Thoracic aorta (tissue), 2 donors: ENCODE measurements around the gene PLXNA2. TPM values are rescaled to one million over a fixed set of nuclear protein-coding genes. Genes with fewer than 3 reads are reported as not detected.

Experiments
- ATAC-seq: fragments of 150-250 bp; one replicate; pipeline ENCODE4 v1.8.0; 2017; ENCODE audit warnings: low read depth; ENCODE audit not compliant: insufficient number of reproducible peaks, low FRiP score
- DNase-seq: peaks from one replicate; pipeline ENCODE4 v3.0.0-alpha.2; 2020; ENCODE audit warnings: low spot score
- H3K27ac ChIP-seq, 2 donors: fragments of 200-600 bp; sonication (generic); 1 replicate in 1 of 2; 2 replicates in 1 of 2; pipeline ENCODE4 v1.5.1; 2016; ENCODE audit warnings: mild to moderate bottlenecking in 2 of 2, moderate library complexity in 2 of 2
- H3K27me3 ChIP-seq: fragments of 200-600 bp; sonication (generic); replicated peaks from 2 replicates; pipeline ENCODE4 v1.6.0; 2016; ENCODE audit warnings: mild to moderate bottlenecking; ENCODE audit not compliant: insufficient read depth
- H3K36me3 ChIP-seq: fragments of 200-600 bp; sonication (generic); one replicate; pipeline ENCODE4 v1.5.1; 2016
- H3K4me1 ChIP-seq, 2 donors: fragments of 200-600 bp; sonication (generic); 1 replicate in 1 of 2; 2 replicates in 1 of 2; pipeline versions ENCODE4 v1.5.1 to v1.6.0; 2016; ENCODE audit warnings: low read depth in 2 of 2, mild to moderate bottlenecking in 1 of 2; ENCODE audit not compliant: control insufficient read depth in 1 of 2
- H3K4me3 ChIP-seq: fragments of 200-600 bp; sonication (generic); 2 replicates; pipeline ENCODE4 v1.5.1; 2016; ENCODE audit warnings: mild to moderate bottlenecking
- H3K9me3 ChIP-seq: fragments of 200-600 bp; sonication (generic); 2 replicates; pipeline ENCODE4 v1.5.1; 2016
- total RNA-seq, 2 donors: library from RNA; depleted of rRNA; stranded (reverse); fragments of >200 nt; gene quantifications; one replicate each; pipeline versions ENCODE4 v1.1.0 to v1.2.3, GENCODE V29; 2016
- TF ChIP-seq, protein P1 (sequence below): fragments of 200-600 bp; sonication (generic); IDR thresholded peaks from one replicate; pipeline ENCODE4 v1.5.1; 2019; ENCODE audit warnings: antibody characterized with exemption

The PLXNA2 gene
- total RNA-seq, 2 donors from 2014 or later: 30.2 to 62.2 TPM

DNA sequence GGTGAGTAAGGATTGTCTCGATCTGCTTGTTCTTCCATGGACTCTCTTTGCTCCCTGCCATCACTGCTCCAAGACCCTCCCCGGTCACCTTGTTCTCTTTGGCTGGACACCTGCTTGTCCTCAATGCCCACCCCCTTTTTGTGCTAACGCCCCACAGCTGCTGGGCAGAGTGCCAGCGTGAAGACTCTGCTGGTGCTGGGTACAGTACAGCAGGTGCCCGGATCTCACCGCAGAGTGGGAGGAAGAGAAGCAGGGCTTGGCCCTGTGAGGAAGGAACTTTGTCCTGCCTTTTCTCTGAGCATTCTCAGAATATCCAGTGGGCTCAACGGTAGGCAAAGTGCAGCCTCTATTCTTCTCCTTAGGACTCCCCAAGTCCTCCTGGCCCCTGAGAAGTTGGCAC, 90.1 kb downstream of the PLXNA2 start:
- Histone ChIP-seq H3K9me3 (no peaks in the 10 kb centered on the region), H3K27ac (no peak overlapping the region), H3K27me3 (no peaks in the 10 kb centered on the region), H3K4me3 (no peak overlapping the region), H3K4me1 (peaks cover 4 to 41% of the 10 kb centered on the region in 2 donors), H3K36me3 (no peaks in the 10 kb centered on the region)
- no peak for DNase-seq
- no peak for ATAC-seq
- TF ChIP-seq, protein P1, sequence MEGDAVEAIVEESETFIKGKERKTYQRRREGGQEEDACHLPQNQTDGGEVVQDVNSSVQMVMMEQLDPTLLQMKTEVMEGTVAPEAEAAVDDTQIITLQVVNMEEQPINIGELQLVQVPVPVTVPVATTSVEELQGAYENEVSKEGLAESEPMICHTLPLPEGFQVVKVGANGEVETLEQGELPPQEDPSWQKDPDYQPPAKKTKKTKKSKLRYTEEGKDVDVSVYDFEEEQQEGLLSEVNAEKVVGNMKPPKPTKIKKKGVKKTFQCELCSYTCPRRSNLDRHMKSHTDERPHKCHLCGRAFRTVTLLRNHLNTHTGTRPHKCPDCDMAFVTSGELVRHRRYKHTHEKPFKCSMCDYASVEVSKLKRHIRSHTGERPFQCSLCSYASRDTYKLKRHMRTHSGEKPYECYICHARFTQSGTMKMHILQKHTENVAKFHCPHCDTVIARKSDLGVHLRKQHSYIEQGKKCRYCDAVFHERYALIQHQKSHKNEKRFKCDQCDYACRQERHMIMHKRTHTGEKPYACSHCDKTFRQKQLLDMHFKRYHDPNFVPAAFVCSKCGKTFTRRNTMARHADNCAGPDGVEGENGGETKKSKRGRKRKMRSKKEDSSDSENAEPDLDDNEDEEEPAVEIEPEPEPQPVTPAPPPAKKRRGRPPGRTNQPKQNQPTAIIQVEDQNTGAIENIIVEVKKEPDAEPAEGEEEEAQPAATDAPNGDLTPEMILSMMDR: no peak

DNA sequence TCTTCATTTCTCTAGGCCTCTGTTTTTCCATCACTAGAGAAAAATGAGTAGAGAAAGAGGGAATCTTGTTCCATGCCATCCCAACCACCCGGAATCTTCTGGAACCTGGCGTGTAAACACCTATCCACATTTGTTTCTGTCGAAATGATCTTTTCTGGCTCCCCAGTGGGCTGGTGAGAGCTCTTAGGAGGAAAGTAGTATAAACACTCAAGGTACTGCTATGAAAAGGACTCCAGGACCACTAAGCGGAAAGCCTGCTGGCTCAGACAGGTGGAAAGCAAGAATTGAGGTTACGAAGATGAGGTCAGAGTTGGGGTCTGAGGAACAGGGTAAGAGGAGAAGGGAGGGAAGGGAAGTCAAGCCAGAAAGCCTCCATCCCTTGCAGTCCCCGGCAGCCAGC, 90.8 kb downstream of the PLXNA2 start:
- Histone ChIP-seq H3K9me3 (no peaks in the 10 kb centered on the region), H3K4me3 (no peak overlapping the region), H3K36me3 (no peaks in the 10 kb centered on the region), H3K4me1 (peaks cover 2 to 35% of the 10 kb centered on the region in 2 donors), H3K27me3 (no peaks in the 10 kb centered on the region), H3K27ac (no peak overlapping the region)
- DNase-seq (no peak), ATAC-seq (no peak)
- TF ChIP-seq, protein P1: no peak

DNA sequence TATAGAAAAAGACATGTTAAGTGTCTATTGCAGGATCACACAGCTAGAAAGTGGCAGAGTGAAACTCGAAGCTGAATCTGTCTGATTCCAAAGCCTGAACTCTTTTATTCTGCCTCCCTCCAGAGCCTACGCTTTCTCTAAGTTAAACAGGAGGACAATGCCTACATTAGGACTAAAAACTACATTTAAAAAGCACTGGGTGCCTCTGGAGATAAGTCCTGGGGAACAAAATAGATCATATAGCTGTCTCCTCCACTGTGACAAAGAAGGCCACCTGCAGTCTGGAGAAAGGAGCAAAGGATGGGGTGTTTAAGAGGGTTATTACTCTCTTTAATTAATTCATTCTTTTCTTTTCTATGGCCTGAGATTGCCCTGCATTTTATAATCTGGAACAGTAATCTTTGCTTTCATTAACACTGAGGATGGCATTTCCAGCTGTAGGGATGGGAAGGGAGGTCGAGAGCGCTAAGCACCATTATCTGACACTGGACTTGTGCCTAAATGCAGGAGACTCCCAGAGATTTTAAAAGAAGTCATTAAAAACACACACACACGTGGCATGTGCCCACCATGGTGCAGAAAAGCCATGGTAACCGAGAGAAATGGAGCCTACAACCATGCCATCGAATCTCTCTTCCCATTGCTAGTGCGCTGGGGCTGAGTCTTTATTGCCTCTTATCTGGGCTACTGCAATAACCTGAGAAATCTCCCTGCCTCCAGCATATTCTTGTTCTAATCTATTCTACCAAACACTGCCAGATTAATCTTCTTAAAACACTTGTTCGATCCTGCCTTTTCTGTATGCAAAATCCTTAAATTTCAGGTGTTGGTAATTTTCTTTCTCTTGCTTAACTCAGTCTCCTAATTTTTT, 92.2 kb downstream of the PLXNA2 start:
- TF ChIP-seq, protein P1: no peak
- no peak for DNase-seq
- Histone ChIP-seq H3K27me3 (no peaks in the 10 kb centered on the region), H3K4me1 (peaks cover 2 to 25% of the 10 kb centered on the region in 2 donors), H3K9me3 (no peaks in the 10 kb centered on the region), H3K36me3 (no peaks in the 10 kb centered on the region), H3K27ac (no peak overlapping the region), H3K4me3 (no peak overlapping the region)
- no peak for ATAC-seq

DNA sequence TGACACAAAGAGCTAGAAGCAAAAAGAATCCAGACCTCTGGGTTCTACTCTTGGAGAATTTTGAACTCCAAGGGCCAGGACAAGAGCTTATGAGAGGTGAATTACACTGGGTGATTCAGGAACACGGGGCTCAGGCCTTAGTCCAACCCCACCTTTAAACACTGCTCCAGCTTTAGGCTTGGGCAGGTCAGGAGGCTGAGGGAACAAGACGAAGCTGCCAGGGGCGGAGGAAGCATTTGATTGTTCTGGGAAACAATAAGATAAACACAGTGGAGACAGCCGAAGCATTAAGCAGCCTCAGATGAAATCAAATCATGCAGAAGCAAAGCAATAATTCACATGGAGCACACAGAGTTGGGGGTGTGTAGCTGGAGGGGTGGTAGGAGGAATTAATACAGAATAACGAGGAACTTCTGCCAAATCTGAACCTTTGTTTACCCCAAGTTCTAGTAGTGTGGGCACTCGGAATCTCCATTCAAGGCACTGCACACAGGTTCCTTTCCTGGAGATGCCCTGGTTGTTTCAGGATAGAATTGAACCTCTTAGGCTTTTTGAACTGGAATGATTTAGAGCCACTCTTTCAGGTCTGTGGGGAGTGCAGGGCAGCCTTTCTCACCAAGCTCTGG, 93.2 kb downstream of the PLXNA2 start:
- no peak for ATAC-seq
- Histone ChIP-seq H3K9me3 (no peaks in the 10 kb centered on the region), H3K27ac (no peak overlapping the region), H3K4me1 (peaks cover 2 to 25% of the 10 kb centered on the region in 2 donors), H3K4me3 (no peak overlapping the region), H3K27me3 (no peaks in the 10 kb centered on the region), H3K36me3 (no peaks in the 10 kb centered on the region)
- no peak for DNase-seq
- TF ChIP-seq, protein P1: no peak

DNA sequence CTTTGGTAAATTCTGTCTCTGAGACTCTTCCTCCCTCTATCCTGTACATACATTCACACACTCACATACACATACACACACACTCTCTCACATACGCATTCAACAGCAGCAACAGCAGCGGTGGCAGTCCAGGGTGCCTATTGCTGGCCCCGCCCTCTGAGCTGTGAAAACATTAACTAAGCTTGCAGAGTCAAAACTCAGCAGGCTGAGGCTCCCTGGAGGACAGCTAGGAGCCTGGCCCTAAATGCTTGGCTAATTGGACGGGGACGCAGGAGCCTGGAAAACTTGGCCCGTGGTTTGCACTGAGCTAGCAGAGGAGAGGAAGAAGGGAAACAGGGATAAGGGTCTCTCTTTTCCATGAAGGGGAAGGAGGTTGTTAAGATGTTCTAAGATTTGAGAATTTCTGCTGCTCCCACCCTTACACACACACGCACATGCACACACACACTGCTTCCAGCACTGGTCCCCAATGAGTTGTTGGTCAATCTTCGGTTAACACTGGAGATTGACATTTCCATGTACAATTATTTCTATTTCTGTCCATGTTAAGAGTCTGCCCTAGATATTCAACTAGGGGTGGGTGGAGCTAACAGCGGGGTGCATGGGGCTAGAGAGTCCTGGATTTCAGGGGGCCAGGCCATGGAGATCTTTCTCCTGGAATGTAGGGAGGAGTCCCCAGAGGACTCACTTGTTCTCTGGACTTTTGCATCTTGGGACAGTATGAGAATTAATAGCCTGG, 94.2 kb downstream of the PLXNA2 start:
- Histone ChIP-seq H3K4me1 (peaks cover 2 to 21% of the 10 kb centered on the region in 2 donors), H3K36me3 (no peaks in the 10 kb centered on the region), H3K4me3 (no peak overlapping the region), H3K27me3 (no peaks in the 10 kb centered on the region), H3K9me3 (no peaks in the 10 kb centered on the region), H3K27ac (no peak overlapping the region)
- DNase-seq (no peak), ATAC-seq (no peak)
- TF ChIP-seq, protein P1: no peak
